Measurements from ENCODE around the gene VPS35L.

Gene VPS35L

DNA sequence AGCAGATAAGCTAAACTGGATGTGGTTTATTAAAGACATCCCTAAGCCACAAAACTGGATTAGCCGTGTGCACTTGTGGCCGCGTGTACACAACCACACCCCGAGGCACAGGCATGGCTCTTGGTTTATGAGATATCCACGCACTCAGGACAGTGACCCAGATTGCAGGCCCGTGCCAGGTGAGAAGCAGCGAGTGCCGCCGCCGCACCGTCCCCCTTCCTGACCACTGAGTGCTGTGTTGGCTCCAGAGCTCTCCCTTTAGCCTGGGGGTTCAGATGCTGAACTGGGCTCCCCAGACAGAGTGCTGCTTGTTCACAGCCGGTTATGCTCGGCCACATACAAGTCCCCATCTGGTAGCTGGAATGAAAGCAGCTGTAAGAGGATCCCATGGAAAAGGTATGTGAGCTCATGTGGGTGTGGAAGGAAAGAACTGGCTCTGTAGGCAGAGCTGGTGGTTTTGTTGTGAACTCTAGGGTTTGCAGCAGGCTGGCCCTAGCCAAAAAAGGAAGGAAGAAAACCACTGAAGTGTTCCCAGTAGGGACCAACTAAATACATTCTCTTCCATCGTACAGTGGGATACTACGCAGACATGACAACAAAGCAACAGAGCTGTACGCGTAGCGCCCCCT is 133.0 kb downstream of the VPS35L start:
- no peak for DNase-seq (ENCODE audit: low read depth in 1 of 2, low spot score in 1 of 2)

DNA sequence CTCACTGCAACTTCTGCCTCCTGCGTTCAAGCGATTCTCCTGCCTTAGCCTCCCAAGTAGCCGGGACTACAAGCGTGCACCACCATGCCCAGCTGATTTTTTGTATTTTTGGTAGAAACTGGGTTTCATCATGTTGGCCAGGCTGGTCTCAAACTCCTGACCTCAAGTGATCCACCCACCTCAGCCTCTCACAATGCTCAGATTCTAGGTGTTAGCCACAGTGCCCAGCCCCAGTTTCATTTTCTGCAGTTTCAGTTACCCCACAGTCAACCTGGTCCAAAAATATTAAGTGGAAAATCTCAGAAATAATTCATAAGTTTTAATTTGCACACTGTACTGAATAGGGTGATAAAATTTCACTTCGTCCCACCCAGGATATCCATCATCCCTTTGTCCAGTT is 133.8 kb downstream of the VPS35L start:
- DNase-seq (ENCODE audit: low read depth in 1 of 2, low spot score in 1 of 2): no peak

DNA sequence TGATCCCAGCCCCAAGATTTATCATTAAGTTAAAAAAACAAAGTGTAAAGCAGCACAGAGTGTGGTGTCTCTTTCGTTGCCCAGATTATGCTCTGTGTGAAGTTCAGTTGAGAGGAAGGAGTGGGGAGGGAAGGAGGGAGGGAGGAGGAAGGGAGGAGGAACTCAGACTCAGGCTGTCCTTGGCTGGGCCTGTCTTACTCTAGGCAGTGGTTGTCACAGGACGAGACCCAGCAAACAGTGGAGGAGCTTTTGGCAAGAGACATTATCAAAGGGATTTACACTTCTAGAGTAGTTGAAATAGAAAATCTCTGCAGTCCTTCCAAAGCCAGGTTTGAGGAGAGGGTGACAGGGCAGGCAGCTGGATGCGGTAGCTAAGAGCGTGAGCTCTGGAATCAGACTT is 134.7 kb downstream of the VPS35L start:
- no peak for DNase-seq (ENCODE audit: low read depth in 1 of 2, low spot score in 1 of 2)

GRCh38 chr16:19691161-19691711 is 135.7 kb downstream of the VPS35L start:
- DNase-seq (ENCODE audit: low read depth in 1 of 2, low spot score in 1 of 2): no peak

DNA sequence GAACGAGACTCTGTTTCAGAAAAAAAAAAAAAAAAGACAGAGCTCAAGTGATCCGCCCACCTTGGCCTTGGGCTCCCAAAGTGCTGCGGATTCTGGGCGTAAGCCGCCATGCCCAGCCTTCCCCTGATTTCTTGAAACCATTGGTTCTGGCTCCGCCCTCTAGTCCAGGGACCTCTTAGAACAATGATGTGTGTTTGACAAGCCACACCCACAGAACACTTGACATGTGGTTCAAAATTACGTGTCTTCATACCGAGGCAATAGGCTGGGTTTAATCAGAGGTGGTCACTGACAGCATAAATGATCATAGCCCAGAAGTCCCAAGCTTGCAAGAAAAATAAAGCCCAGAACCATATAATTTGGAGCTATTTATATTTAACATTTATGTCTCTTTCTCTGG is 139.5 kb downstream of the VPS35L start:
- no peak for DNase-seq (ENCODE audit: low read depth in 1 of 2, low spot score in 1 of 2)

DNA sequence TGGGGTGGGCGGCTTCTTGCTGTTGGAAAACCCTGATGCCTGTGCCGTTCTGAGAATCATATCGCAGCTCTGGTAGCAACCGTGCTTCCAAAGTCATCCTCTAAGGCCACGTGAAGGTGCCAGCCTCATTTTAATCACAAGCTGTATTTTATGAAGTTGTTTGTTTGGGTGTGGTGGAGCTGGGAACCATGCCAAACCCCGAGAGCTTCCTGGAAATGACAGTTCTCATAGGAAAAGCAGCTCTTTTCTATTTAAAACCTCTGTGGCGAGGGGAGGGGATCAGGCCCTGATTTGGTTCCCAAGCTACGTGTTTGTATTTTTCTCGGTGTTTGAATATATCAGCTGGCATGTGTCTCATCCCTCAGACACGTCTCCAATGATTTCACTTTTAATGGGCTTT is 140.8 kb downstream of the VPS35L start:
- peak in 1 of 2 donors; percentile 37 for DNase-seq (ENCODE audit: low read depth in 1 of 2, low spot score in 1 of 2)

- DNase-seq (ENCODE audit: low read depth in 1 of 2, low spot score in 1 of 2): no peak
These were observed 141.5 kb downstream of the VPS35L start for GRCh38 chr16:19696961-19697360.

GRCh38 chr16:19697756-19698318 is 142.3 kb downstream of the VPS35L start:
- DNase-seq (ENCODE audit: low read depth in 1 of 2, low spot score in 1 of 2): no peak

DNA sequence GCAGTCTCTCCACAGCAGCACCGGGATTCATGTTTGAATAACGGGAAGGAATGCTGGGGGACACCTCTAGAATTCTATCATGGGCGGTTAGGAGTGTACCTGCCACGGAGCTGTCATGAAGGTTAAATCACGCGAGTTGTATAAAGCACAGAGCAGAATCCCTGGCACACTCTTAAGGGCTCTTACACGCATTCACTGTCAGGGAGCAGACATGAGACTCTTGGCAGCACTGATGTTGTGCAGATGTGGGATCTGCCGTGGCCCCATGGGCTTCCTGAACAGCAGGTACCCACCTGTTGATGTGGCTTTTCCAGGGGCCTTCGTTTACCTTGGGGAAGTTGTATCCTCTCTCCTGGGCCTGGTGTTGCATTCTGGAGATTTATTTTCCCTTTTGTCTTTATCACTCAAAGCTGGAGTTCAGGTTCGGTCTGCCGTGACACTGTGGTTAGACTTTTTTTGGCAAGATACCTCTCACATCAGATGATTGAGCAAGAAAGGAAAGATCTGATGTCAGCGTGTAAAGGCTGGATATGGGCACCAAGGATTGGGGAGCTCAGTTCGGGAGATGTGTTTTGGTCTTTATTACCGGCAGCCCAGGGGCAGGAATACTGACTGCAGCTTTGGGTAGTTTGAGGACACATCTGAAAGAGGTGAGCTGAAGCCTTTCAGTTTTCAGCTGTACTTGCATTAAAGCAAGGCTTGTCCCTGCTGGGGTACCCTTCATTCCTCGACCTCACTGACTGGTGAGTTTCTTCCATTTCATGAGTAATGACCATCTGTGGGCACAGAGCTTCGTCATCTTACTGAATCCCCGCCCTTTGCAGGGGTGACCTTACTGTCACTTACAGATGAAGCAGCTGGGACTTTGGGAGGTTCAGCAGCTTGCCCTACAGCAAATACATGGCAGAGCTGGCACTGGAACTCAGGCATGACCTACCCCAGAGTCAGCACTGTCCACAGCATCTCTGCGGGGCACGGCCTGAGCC is 143.3 kb downstream of the VPS35L start:
- no peak for DNase-seq (ENCODE audit: low read depth in 1 of 2, low spot score in 1 of 2)

DNA sequence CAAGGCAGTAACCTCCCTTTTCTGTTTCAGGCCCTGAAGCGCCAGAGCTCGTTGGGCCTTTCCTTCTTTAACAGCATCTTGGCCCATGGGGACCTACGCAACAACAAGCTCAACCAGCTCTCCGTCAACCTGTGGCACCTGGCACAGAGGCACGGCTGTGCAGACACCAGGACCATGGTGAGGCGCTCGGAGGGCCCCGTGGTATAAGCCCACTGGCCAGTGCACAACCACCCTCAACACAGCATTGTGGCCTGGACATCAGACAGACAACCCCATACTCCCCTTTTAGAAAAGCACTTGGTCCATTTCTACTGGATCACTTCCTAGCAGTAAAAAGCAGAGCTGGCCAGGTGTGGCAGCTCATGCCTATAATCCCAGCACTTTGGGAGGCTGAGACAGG is 144.0 kb downstream of the VPS35L start:
- no peak for DNase-seq (ENCODE audit: low read depth in 1 of 2, low spot score in 1 of 2)

DNA sequence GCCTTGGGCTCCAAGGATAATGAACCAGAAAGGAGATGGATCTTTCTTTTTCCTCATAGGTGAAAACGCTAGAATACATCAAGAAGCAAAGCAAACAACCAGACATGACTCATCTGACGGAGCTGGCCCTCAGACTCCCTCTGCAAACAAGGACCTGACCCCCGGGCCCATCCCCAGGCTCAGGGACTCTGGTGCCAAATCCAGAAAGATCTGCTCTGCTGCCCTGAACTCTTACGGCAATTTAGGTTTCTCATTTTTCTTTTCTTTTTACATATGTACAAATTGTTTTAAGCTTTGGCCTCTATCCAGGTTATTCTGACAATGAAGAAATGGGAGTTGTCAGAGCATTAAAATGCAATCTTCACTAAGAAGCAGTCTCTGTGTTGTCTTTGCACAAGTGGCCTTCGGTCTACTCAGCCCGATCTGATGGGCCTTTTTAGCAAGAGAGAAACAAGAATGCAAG is 144.8 kb downstream of the VPS35L start:
- no peak for DNase-seq (ENCODE audit: low read depth in 1 of 2, low spot score in 1 of 2)

GRCh38 chr16:19701091-19701490 is 145.6 kb downstream of the VPS35L start:
- no peak for DNase-seq (ENCODE audit: low read depth in 1 of 2, low spot score in 1 of 2)

DNA sequence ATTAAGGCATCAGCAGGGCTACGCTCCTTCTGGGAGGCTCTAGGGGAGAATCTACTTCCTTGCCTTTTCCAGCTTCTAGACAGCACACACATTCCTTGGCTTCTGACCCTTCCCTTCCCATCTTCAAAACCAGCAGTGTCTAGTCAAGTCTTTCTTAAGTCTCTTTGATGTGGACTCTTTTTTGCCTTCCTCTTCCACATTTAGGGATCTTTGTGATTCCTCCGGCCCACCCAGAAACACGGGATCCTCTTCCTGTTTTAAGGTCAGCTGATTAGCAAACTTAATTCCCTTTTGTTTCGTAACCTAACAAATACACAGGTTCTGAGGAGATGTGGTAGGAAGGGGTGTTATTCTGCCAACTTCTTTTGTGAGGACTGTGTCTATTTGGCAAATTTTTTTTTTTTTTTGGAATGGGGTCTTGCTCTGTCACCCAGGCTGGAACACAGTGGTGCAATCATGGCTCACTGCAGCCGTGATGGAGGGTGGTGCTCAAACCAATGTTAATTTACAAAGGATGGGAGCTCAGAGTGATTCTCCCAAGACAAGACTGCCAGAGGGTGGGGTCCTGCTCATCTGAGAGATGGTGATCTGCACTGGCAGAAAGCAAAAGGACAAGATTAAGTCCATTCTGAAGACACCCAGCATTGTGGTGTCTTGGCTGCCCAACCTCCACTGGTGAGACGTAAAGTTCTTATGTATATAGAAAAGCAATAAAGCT is 147.8 kb downstream of the VPS35L start:
- no peak for DNase-seq (ENCODE audit: low read depth in 1 of 2, low spot score in 1 of 2)

DNA sequence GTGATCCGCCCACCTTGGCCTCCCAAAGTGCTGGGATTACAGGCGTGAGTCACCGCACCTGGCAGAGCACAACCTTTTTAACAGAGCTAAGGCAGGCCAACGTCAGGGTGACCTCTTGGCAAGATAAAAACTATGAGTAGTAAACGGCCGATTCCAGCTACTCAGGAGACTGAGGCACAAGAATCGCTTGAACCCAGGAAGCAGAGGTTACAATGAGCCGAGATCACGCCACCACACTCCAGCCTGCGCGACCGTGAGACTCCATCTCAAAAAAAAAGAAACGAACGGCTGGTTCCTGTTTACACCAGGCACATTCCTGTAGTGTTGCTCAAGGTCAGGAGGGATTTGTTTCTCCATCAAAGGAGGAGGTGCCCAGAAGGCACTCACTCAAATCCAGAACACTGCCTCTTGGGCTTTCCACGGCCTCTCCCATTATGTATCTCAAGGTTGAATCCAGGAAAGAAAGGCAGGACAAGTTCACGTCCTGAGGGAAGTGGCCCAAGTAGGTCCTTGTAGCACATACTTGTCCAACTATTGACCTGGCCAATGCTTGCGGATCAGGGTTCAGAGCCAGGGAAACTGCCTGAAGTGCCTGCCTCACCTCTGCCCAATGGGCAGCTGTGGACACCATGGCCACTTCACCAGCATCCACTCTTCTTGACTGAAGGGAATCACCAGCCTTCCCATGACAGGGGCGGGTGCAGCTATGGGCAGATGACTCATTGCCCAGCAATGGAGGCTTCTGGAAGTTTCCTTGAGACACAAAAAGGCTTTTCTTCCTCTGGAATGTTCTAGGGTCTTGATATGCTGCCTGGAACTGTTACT is 149.0 kb downstream of the VPS35L start:
- DNase-seq (ENCODE audit: low read depth in 1 of 2, low spot score in 1 of 2): no peak

- no peak for DNase-seq (ENCODE audit: low read depth in 1 of 2, low spot score in 1 of 2)
These were observed 149.6 kb downstream of the VPS35L start for GRCh38 chr16:19705146-19705501.

GRCh38 chr16:19705843-19706242 is 150.3 kb downstream of the VPS35L start:
- DNase-seq (ENCODE audit: low read depth in 1 of 2, low spot score in 1 of 2): no peak

GRCh38 chr16:19706846-19707245 is 151.3 kb downstream of the VPS35L start:
- DNase-seq (ENCODE audit: low read depth in 1 of 2, low spot score in 1 of 2): no peak

DNA sequence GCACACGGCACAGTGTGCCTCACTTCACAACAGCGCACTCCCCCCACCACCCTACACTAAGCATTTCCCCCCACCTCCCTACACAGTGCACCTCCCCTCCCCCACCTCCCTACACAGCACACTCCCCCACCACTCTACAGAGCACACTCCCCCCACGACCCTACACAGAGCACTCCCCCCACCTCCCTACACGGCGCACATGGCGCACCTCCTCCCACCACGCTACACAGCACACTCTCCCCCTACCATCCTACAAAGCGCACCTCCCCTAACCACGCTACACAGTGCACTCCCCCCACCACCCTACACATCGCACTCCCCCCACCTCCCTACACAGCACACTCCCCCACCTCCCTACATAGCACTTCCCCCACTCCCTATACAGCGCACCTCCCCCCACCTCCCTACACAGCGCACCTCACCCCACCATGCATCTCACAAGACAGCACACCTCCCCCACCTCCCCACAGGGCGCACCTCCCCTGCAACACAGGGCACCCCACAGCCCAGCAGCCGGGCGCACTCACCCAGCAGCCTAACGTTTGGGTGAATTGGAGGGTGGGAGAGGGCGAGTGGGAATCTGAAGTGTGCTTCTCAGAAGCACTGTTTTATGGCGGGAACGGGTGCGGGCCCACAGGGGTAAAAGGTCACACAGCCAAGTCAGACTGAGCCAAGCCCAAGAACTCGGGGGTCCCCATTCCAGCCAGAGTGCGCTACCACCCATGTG is 152.2 kb downstream of the VPS35L start:
- DNase-seq (ENCODE audit: low read depth in 1 of 2, low spot score in 1 of 2): no peak

DNA sequence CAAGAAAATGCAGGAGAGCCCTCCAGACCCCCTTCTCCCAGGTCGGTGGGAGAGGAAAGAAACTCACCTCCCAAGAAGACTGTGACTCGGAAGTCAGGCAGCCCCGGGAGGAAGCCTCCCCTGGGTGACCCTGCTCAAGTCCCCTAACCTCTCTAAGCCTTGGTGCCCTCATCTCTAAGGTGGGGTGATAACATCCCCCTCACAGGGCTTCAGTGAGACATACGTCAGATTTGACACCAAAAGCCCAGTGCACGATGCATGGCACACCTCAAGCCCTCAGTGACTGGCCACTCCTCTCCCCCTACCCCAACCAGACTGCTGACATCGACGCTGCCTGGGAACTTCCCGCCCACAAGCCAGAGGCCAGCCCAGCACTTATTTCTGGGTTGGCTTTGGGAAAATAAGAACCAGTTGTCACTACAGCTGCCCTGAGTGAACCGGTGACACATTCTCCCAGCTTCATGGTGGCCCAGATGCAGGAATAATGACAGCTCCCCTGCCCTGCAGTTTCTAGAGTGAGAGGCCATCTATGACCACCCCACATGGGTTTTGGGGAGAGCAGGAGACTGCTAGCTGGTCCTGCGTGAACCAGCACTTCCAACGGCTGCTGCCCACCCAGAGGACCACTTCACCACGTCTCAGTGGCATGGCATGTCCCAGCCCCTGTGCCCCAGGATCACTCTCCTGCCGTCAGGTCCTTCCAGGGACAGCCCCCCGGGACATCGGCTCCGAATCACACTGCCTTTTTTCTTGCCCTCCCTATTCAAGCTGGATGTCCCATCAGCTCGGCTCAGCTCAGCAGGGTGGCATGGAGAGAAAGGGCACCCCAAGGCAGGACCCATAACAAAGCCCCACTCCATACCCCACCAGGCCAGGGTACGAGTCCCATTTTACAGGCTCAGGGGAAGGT is 153.0 kb downstream of the VPS35L start:
- DNase-seq (ENCODE audit: low read depth in 1 of 2, low spot score in 1 of 2): no peak

All from stimulated activated CD4-positive, alpha-beta T cell treated with anti-CD3 and anti-CD28 coated beads, Interleukin-15, amount 100 ng/mL, for 1 hour (primary cell).